Astrocyte of the hippocampus (primary cell): Measurements from ENCODE around the gene KLHL40.
A peak's percentile ranks its signal among the peaks of the same experiment; 100 is the strongest.

Experiments used
- DNase-seq: peaks from one replicate; pipeline ENCODE4 v3.0.0; 2011; ENCODE audit warnings: low read depth, low spot score

Gene KLHL40

DNA sequence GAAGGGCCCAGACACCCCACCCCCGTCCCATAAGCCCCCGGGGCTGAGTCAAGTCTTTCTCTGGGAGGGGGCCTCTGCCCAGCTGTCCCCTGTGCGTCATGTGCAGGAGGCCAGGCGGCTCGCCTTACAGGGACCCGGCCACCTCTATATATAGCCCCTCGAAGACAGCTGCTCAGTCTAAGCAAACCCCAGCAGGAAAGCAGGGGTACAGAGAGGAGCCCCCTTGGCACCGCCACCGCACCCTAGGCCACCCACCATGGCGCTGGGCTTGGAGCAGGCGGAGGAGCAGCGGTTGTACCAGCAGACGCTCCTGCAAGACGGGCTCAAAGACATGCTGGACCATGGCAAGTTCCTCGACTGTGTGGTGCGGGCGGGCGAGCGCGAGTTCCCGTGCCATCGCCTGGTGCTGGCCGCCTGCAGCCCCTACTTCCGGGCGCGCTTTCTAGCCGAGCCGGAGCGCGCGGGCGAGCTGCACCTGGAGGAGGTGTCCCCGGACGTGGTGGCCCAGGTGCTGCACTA lies at the start of gene KLHL40:
Gene KLHL40, plus strand, starts transcription at position 175 of the 519 bp plus-strand sequence. Its CDS starts 82 bp downstream, at position 257.
- DNase-seq = no peak

DNA sequence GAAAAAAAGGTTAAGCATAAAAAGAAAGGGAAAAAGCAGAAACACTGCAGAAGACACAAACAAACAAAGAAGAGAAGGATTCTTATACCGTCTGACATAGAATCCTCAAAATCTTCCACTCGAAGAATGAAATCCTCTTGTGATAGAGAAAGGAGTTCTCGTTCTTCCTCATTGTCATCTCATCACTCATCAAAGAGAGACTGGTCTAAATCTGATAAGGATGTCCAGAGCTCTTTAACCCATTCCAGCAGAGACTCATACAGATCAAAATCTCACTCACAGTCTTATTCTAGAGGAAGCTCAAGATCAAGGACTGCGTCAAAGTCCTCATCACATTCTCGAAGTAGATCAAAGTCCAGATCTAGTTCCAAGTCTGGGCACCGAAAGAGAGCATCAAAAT lies 48.3 kb upstream of the KLHL40 start:
- DNase-seq = no peak

GRCh38 chr3:42638339-42638842 lies 46.9 kb upstream of the KLHL40 start:
- DNase-seq = no peak

DNA sequence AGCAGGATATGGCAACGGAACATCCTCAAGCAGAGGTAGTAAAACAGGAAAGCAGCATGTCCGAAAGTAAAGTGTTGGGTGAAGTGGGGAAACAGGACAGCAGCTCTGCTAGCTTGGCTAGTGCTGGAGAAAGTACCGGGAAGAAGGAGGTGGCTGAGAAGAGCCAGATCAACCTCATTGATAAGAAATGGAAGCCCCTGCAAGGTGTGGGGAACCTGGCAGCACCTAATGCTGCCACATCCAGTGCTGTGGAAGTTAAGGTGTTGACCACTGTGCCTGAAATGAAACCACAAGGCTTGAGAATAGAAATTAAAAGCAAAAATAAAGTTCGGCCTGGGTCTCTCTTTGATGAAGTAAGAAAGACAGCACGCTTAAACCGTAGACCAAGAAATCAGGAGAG lies 46.1 kb upstream of the KLHL40 start:
- DNase-seq = no peak

GRCh38 chr3:42640129-42640528 lies 45.2 kb upstream of the KLHL40 start:
- no peak for DNase-seq

DNA sequence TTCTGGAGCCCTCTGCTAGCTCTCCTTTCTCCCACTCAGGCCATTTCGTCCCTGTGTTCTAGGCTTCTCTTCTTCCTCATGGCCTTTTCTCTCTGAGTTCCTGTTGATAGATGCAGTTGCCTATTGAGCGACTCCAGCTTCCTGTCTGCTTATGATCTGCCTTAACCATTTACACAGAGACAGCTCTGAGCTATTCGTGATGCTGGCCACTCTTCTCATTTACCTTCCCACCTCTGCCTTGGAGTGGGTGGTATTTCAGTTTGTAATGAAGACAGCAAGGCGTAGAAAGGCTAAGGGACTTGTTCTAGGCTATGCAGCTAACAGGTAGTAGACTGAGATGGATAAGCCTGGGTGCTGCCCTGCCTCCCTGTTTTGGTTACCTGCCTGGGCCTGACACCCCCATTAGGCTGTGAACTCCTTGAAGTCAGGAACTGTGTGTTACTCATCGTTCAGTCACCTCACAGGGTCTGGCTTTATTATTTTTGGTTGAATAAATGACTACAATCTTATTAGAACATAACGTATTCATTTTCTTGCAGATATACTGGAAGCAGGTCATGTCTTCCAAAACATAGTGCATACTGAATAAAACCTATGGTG lies 44.5 kb upstream of the KLHL40 start:
- no peak for DNase-seq

DNA sequence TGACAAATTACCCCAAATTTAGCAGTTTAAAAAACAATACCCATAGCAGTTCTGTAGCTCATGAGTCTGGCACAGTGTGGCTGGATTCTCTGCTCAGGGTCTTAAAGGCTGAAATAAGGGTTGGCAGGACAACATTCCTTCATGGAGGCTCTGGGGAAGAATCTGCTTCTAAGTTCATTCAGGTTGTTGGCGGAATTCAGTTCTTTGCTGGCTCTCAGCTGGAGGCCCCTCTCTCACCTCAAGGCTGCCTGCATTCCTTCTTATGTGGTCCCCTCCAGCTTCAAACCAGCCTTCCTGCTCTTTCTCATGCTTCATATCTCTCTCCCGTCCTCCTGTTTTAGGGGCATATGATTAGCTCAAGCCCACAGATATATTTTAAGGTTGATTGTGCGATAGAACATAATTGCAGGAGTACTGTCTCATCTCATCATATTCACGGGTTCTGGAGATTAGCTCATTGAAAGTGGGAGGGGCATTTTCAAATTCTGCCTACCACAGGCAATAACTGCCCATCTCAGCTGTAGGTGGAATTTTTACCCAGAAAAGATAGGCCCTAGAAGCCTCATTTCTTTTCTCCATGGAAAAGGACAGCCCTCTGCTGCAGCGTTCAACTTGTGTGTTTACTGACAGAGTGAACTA lies 37.4 kb upstream of the KLHL40 start:
- DNase-seq = peak; percentile 35

GRCh38 chr3:42649006-42649405 lies 36.3 kb upstream of the KLHL40 start:
- no peak for DNase-seq

- no peak for DNase-seq
Observed at GRCh38 chr3:42649783-42650182, 35.6 kb upstream of the KLHL40 start.

DNA sequence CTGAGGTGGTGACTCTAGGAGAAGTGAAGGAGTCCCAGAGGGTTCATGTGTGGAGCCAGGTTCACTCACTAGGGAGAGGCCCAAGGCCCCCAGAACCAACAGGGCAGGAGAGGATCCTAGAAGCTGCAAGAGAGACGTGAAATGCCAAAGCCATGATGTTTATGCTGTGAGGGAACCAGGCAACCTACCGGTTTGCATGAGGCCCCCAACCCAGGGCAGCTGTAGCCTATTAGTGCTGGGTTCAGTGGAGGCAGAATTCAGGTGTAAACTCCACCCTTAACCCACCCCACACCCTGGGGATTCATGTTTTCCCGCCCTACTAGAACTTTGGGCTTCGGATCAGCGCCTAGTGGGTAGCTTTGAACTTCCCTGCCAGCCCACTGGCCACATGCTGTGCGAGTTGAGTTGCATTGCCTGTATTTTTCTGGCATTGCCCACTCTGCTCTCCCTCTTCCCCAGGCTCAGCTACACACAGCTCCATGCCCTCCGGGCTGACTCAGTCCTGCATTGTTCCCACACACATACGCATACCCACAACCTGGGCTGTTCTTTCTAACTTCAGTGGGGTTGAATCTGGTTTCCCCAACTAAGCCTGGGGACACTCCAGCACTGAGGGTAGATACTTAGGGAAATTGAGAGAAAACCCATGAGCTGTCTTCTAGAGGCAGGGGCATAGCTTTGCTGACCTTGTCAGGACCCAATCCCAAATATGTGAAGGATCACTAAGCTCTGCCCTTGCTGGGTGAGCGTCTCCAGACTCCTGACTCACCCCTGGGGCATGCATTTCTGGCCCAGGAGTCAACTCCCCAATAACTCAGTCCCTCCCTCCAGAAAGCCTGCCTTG lies 33.9 kb upstream of the KLHL40 start:
- DNase-seq = peak; percentile 82

- DNase-seq = no peak
Observed at GRCh38 chr3:42652251-42652610, 33.1 kb upstream of the KLHL40 start.

- DNase-seq = peak; percentile 80
Observed at GRCh38 chr3:42652611-42653302, 32.6 kb upstream of the KLHL40 start.

GRCh38 chr3:42653303-42653559 lies 32.1 kb upstream of the KLHL40 start:
- DNase-seq = no peak

DNA sequence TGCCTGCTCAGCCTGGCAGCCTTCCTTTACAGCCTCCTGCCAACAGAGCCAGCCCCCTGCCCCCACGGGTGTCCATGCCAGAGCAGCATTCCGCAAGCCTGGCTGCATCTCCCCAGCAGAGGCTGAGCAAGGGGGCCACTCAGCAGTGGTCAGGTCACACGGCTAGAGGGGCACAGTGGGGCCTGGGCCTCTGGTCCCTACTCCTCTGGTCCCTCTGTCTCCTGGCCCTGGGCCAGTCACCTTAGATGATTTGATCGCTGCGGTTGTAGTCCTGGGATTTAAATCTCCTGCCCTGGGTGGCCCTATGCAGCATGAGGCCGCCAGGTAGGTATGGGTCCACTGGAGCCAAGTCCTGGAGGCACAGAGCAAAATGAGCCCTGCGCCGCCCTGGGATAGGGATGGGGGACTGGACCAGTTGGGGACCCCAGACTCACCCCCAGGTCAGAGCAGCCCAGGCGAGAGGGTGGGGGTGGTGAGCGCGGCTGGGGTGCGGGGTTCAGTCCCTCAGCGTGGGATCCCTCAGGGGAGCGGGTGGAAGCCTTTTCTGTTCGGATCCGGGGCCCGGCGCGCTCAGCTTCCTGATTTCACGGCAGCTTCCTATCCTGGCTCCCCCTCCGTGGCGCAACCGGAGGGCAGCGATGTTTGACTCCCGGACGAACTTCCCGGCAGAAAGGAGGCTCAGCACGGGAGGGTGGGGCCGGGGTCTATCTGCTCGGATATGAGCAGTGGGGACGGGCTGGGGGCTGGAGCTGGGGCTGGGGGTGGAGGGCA lies 31.6 kb upstream of the KLHL40 start, which contains the start of gene ZBTB47:
Gene ZBTB47, plus strand, starts transcription at position 138 of the 771 bp plus-strand sequence. CDS start 4,659 bp downstream, outside the sequence.
- peak; percentile 66 for DNase-seq

- peak; percentile 88 for DNase-seq
Observed at GRCh38 chr3:42654331-42655201, 30.8 kb upstream of the KLHL40 start.

- no peak for DNase-seq
Observed at GRCh38 chr3:42655331-42655888, 29.9 kb upstream of the KLHL40 start.

DNA sequence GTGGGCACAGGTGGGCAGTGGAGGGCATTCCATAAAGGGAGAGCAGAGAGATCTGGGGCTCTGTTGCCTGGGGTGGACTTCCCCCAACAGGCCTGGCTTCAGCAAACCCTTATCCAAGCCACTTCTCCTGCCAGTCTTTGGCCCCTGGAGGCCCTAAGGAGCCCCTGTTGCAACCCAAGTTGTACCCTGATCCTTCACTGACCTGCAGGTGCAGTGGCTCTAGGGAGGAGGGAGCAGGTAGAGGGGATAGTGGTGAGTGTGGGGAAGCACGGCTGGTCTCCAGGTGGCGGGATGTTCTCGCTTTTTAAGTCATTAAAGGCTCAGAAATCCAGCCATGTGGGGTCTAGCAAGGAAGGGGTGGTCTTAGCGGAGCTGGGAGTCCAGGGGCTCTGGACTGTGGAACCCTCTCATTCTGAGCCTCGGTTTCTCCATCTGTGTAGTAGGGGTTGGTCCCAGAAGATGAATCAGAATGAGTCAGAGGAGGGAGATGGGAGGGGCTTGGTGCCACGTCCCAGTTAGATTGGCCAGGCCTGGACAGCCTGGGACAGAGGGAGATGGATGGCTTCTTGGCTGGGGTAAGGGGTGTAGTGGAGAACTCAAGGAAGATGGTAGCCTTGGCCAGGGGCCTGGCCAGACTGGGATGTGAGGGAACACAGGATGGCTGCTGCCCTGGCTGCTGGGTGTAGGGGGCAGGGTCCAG lies 29.2 kb upstream of the KLHL40 start:
- peak; percentile 57 for DNase-seq

GRCh38 chr3:42656680-42657610 lies 28.4 kb upstream of the KLHL40 start:
- DNase-seq = no peak
